VCaP (cell line): ENCODE results near the gene DPM1.

Source experiments
- H3K27ac ChIP-seq: fragments of 450-650 bp; 2 replicates; pipeline ENCODE4 v1.5.1; 2017
- TF ChIP-seq, protein P1 (sequence below): fragments of 450-650 bp; conservative IDR thresholded peaks from 2 replicates; pipeline ENCODE4 v1.5.1; 2017; ENCODE audit warnings: mild to moderate bottlenecking, moderate library complexity

The DPM1 gene

DNA sequence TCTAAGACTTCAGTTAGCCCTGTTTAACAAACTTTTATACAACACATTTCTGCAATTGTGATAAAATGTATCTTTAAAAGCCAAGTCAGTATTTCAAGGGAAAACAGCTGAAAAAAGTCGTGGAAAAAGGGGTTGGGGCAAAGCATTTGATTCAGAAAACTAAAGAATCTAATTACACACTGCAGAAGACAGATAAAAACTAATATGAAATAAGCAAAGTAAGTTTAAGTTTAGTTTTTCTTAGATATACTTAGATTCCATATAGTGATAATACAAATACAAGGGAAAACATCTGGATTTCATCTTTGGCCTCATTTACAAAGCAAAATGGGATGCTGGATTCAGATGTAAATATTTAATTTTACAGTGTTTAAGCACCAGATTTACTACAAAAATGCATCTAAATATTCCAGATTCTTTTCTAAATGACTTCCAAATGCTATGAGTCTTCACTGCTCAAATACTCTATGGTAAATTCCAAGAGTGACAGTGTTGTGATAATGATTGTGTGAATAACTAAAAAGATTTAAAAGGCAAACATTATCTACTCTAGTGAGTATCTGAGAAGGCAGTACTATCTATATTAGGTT is 25.5 kb downstream of the DPM1 start:
- TF ChIP-seq, protein P1, sequence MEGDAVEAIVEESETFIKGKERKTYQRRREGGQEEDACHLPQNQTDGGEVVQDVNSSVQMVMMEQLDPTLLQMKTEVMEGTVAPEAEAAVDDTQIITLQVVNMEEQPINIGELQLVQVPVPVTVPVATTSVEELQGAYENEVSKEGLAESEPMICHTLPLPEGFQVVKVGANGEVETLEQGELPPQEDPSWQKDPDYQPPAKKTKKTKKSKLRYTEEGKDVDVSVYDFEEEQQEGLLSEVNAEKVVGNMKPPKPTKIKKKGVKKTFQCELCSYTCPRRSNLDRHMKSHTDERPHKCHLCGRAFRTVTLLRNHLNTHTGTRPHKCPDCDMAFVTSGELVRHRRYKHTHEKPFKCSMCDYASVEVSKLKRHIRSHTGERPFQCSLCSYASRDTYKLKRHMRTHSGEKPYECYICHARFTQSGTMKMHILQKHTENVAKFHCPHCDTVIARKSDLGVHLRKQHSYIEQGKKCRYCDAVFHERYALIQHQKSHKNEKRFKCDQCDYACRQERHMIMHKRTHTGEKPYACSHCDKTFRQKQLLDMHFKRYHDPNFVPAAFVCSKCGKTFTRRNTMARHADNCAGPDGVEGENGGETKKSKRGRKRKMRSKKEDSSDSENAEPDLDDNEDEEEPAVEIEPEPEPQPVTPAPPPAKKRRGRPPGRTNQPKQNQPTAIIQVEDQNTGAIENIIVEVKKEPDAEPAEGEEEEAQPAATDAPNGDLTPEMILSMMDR, result no peak
- H3K27ac ChIP-seq, result peak overlapping the region; percentile 95; the same call in 1 of the 2 replicates

DNA sequence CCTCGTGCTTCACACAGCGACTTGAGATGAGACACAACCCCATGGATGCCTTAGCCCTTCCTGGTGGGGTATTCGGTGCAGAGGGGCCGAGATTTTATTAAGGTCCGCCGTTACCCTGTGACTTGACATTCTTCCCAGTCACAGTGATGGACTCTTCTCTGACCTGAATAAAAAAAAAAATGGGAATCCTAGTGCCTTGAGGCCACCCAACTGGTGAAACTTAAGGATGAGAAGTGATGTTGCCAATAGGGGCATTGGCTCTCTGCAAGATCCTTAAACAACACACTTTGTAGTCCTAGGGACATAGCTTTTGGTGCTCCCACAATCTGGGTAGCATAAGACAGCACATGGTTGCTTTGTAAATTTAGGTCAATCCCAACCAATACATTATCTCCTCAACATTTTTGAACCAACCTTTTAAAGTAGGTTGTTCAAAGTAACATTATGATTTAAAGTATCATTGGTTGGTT is 26.3 kb downstream of the DPM1 start:
- TF ChIP-seq, protein P1, result no peak
- peak overlapping the region; percentile 95 for H3K27ac ChIP-seq

DNA sequence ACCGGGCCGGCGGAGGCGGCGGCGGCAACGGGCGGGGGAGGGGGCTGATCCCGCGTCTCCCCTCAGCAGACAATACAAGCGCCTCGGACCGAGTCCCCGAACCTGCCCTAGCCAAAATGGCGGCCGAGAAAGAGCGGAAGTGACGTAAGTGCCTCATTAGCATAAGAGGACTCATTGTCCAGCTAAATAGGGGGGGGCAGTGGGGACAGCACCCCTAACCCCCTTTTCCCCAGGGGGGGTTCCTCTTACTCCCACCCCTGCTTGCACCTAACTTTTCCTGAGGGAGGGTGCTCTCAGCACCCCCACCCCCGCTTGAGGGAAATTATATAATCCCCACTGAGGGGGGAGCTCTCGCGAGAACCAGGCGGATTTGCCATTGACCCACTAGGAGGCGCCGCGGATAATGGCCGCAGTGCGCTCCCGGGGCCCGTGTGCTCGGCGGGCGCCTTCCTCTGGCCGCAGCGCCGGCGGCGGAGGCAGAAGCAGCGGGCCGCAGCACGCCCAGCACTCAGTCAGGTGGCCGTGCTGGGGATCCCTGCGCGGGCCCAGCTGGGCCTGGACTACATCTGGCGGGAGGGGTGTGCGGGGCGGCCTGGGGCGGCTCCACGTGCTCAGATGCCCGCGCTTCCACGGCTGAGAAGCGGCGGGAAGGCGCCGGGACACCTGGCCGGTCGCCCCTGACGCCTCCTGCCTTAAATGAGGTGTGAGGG is 26.9 kb downstream of the DPM1 start, which contains the start of gene ADNP:
TSS of gene ADNP (minus strand) at position 132 of the 710 bp plus-strand sequence. CDS start 27,441 bp downstream, outside the sequence.
- TF ChIP-seq, protein P1, result peak; percentile 82
- peak within 1 kb of the TSS; percentile 95 for H3K27ac ChIP-seq

DNA sequence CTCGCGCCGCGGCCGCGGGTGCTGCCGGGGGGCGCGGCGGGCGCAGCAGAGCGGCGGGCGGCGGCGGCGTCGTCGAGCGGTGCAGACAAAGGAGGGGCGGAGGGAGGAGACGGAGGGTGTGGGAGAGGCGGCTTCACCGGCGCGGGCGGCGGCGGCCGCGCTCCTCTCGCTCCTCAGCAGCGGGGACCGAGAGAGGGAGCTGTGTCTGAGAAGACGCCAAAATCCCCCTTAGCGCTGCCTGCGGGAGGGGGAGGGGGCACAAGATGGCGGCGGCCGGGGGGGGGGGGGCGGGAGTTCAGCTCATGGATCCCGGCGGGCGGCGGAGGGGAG is 27.4 kb downstream of the DPM1 start:
- H3K27ac ChIP-seq, result peak overlapping the region; percentile 95
- TF ChIP-seq, protein P1, result no peak

DNA sequence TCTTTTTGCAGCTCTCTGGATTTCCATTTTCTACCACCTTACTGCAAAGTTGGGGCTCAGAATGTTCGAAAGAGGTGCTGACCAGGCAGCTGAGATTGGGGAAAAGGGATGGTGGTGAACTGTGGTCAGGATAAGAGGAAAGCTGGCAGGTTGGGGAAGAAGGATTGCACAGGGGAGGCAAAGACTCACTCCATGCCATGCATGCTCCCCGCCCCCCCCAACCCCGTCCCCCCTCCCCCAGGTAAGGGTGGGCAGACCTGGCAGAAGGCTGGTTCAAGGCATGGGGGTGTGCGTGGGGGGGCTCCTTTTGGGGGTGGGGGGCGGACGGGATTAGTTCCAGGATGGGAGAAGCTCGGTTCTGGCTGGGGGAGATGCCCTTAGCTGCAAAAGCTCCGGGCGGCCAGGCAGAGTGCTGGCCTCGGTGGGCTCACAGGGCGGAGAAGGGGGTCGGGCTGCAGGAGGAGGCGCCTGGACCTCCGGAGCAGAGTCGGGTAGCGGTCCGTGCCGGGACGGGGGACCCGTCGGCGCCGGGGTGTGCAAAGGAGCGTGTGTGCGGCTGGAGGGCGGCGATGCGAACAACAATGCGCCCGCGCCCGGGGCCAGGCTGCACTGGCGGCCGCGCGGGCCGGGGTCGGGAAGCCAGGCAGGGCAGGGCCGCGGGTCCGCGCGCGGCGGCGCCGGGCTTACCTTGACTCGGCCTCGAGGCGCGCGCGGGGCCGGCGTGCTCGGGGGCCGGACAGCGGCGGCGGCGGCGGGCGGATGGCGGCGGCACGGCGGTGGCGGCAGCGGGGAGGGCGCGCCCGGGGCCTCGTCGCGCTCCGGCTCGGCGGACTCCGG is 28.0 kb downstream of the DPM1 start:
- TF ChIP-seq, protein P1, result no peak
- H3K27ac ChIP-seq, result peak overlapping the region; percentile 95

DNA sequence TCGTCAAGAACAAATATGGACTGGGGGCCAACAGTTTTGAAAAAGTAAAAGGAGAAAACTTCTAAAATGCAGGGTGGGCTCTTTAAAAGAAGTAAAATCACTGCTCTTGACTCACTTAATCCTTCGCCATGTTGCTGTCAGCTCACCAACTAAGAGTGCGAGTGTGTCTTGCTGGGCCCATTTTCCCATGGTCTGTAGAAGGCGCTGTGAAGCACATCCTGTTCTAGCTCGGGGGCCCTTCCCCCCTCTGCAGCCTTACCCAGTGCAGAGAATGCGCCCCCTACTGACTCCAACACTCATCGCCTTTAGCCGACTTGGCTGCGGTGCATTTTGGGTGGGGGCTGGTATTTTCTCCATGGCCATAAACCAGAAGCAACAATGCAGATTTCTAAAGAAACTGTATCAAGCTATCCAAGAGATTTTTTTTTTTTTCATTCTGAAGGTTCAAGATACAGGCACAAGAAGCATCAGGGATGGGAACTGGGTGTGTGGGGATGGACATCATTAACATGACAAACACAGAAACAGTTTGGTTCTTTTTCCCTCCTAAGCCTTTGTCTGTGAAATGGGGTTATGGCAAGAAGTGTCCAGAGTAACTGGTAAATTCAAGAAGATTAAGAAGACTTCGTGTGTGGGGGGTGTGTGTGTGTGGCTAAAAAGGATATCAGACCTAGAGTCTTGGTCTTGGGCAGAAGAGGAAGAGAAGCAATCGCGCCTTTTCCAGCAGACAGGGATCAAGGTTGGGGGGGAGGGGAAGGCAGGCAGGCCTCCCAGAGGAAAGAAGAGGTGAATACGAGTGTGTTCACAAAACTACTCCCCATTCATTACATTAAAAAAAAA is 28.8 kb downstream of the DPM1 start:
- H3K27ac ChIP-seq, result peak overlapping the region; percentile 95
- TF ChIP-seq, protein P1, result peak; percentile 97
